Caco-2 (cell line): ENCODE results near the gene TEX36. TPM values are rescaled to one million over a fixed set of nuclear protein-coding genes. Genes with fewer than 3 reads are reported as not detected.
A peak's percentile ranks its signal among the peaks of the same experiment; 100 is the strongest.
"Not testable (repeated sequence)": the region's sequence is repeated elsewhere in the genome, so short reads cannot be mapped to it uniquely, and the experiment has no call there.

Source experiments
- BruUV-seq: library from RNA; stranded (reverse); fragments of 400-500 nt; replicated peaks from 2 replicates; lab custom pipeline; 2021; lab: Mats Ljungman, UMichigan
- CTCF ChIA-PET: fragments of 300-600 bp; sonication (Branson Sonifier 250); formaldehyde crosslinking; loops from one replicate; lab custom pipeline; 2022; ENCODE audit warnings: antibody characterized with exemption; lab: Charles Lee
- POLR2A ChIA-PET: fragments of 300-600 bp; sonication (Branson Sonifier 250); formaldehyde crosslinking; loops from one replicate; lab custom pipeline; 2022; ENCODE audit warnings: antibody characterized with exemption; lab: Charles Lee
- DNase-seq, 2 experiments: peaks; one replicate each; pipeline versions ENCODE4 v3.0.0 to v3.0.0-alpha.2; 2020 to 2022
- H3K27me3 ChIP-seq: replicated peaks from 2 replicates; pipeline ENCODE4 v1.6.0; 2011; ENCODE audit warnings: low read length; ENCODE audit not compliant: control insufficient read depth, insufficient read depth
- H3K36me3 ChIP-seq: 2 replicates; pipeline ENCODE4 v1.5.1; 2011; ENCODE audit warnings: low read length; ENCODE audit not compliant: control insufficient read depth, insufficient read depth
- H3K4me1 ChIP-seq: fragments of 250-450 bp; sonication (Bioruptor Pico); 2 replicates; pipeline ENCODE4 v1.5.1; 2020; ENCODE audit warnings: mild to moderate bottlenecking
- H3K4me3 ChIP-seq: 2 replicates; pipeline ENCODE4 v1.5.1; 2011; ENCODE audit warnings: low read depth, mild to moderate bottlenecking, control low read depth, low read length
- H3K9me3 ChIP-seq: fragments of 250-450 bp; sonication (Bioruptor Pico); 2 replicates; pipeline ENCODE4 v1.5.1; 2020; ENCODE audit warnings: mild to moderate bottlenecking, moderate library complexity
- H3K27ac Mint-ChIP-seq: one replicate; pipeline ENCODE4 v1.8.0; 2022; ENCODE audit warnings: mixed read lengths; ENCODE audit not compliant: unreplicated experiment
- H3K27me3 Mint-ChIP-seq: one replicate; pipeline ENCODE4 v1.8.0; 2022; ENCODE audit warnings: mixed read lengths; ENCODE audit not compliant: insufficient read depth, unreplicated experiment
- H3K36me3 Mint-ChIP-seq: one replicate; pipeline ENCODE4 v1.8.0; 2022; ENCODE audit warnings: mild to moderate bottlenecking, mixed read lengths; ENCODE audit not compliant: insufficient read depth, unreplicated experiment
- H3K4me1 Mint-ChIP-seq: one replicate; pipeline ENCODE4 v1.8.0; 2022; ENCODE audit warnings: low read depth, mixed read lengths; ENCODE audit not compliant: unreplicated experiment
- H3K4me3 Mint-ChIP-seq: one replicate; pipeline ENCODE4 v1.8.0; 2022; ENCODE audit warnings: mild to moderate bottlenecking, moderate library complexity, mixed read lengths; ENCODE audit not compliant: unreplicated experiment
- H3K9me3 Mint-ChIP-seq: one replicate; pipeline ENCODE4 v1.8.0; 2022; ENCODE audit warnings: mixed read lengths; ENCODE audit not compliant: unreplicated experiment
- CTCF ChIP-seq, 2 experiments: fragments of 200-600 bp in 1 of 2; IDR thresholded peaks; 1 replicate in 1 of 2; 2 replicates in 1 of 2; pipeline versions ENCODE4 v1.5.1 to v1.8.0; 2011 to 2022; ENCODE audit warnings: antibody characterized with exemption in 1 of 2, control low read depth in 1 of 2, inconsistent platforms in 1 of 2, low read depth in 1 of 2, low read length in 1 of 2, mild to moderate bottlenecking in 1 of 2, moderate library complexity in 1 of 2; ENCODE audit not compliant: insufficient read depth in 1 of 2, severe bottlenecking in 1 of 2, unreplicated experiment in 1 of 2
- intact Hi-C: fragments of 100-400 bp; cut with micrococcal nuclease; formaldehyde crosslinking; loops from one replicate; pipeline ENCODE4 v1.10.0; 2022; ENCODE audit not compliant: unreplicated experiment
- total RNA-seq: library from RNA; stranded (reverse); gene quantifications from 2 replicates; pipeline ENCODE4 v1.2.3, GENCODE V29; 2022

TEX36 gene
- total RNA-seq, 1 experiment from 2014 or later: not detected

GRCh38 chr10:125719173-125720001 is 36.4 kb upstream of the TEX36 start, which contains the start of gene EDRF1:
EDRF1 (plus strand) TSS chr10:125719709; CDS start chr10:125719808, 99 bp downstream.
- DNase-seq: peak; percentile 99
- intact Hi-C loops: no loop called here
- Histone ChIP-seq H3K27me3 (no peaks in the 10 kb centered on the region), H3K4me3 (peak within 1 kb of the TSS; percentile 75), H3K36me3 (no peaks in the 10 kb centered on the region), H3K9me3 (no peaks in the 10 kb centered on the region), H3K4me1 (peaks cover 5% of the 10 kb centered on the region; the same call in 1 of the 2 replicates)
- ChIA-PET CTCF (interaction anchor here (0.7 kb wide), 1 partner anchor 21 kb away, joined by 3 read pairs; no protein-coding TSS in a partner anchor), POLR2A (interaction anchor here (0.5 to 1.0 kb wide), 4 partner anchors 12 to 559 kb away, joined by 4 to 11 read pairs (median 6); partner anchors contain the start of genes BCCIP, CTBP2 and UROS)
- peaks cover 32% of the 10 kb centered on the region for H3K36me3 Mint-ChIP-seq
- H3K9me3 Mint-ChIP-seq: no peaks in the 10 kb centered on the region
- no TSS peak for BruUV-seq
- H3K4me1 Mint-ChIP-seq: no peaks in the 10 kb centered on the region
- no peak for TF ChIP-seq CTCF (IDR thresholded peaks at IDR 0.05; ENCODE audit: insufficient read depth in 1 of 2, low read depth in 1 of 2, low read length in 1 of 2, severe bottlenecking in 1 of 2, unreplicated experiment in 1 of 2)
- no peaks in the 10 kb centered on the region for H3K27me3 Mint-ChIP-seq
- H3K27ac Mint-ChIP-seq: peak within 1 kb of the TSS; percentile 97
- peak within 1 kb of the TSS; percentile 82 for H3K4me3 Mint-ChIP-seq

- H3K9me3 Mint-ChIP-seq: not testable (repeated sequence)
Measured at GRCh38 chr10:125714728-125715127, 31.8 kb upstream of the TEX36 start.

GRCh38 chr10:125711110-125711750 is 28.3 kb upstream of the TEX36 start:
- Mint-ChIP-seq H3K9me3 (no peaks in the 10 kb centered on the region), H3K4me3 (no peak overlapping the region), H3K27ac (no peak overlapping the region), H3K27me3 (peaks cover 4% of the 10 kb centered on the region), H3K36me3 (no peaks in the 10 kb centered on the region), H3K4me1 (peaks cover 24% of the 10 kb centered on the region)
- intact Hi-C loops: no loop called here
- Histone ChIP-seq H3K36me3 (no peaks in the 10 kb centered on the region), H3K27me3 (no peaks in the 10 kb centered on the region), H3K4me3 (no peak overlapping the region), H3K4me1 (peaks cover 17% of the 10 kb centered on the region), H3K9me3 (no peaks in the 10 kb centered on the region)
- POLR2A ChIA-PET: no interaction called here
- no peak for DNase-seq
- TF ChIP-seq CTCF (IDR thresholded peaks at IDR 0.05; ENCODE audit: insufficient read depth in 1 of 2, low read depth in 1 of 2, low read length in 1 of 2, severe bottlenecking in 1 of 2, unreplicated experiment in 1 of 2): no peak
- no TSS peak for BruUV-seq
- CTCF ChIA-PET: no interaction called here

More at GRCh38 chr10:125714728-125715127, 31.8 kb upstream of the TEX36 start:
- DNase-seq, H3K4me3 ChIP-seq, H3K27me3 Mint-ChIP-seq, H3K9me3 ChIP-seq, H3K36me3 ChIP-seq, H3K27me3 ChIP-seq, intact Hi-C loops, CTCF ChIA-PET, H3K36me3 Mint-ChIP-seq, H3K4me3 Mint-ChIP-seq, BruUV-seq, H3K27ac Mint-ChIP-seq, POLR2A ChIA-PET, H3K4me1 ChIP-seq, H3K4me1 Mint-ChIP-seq: not testable (repeated sequence)
